DMS153 treated with DMSO at 0.1 percent for 48 hours (cell line): Measurements from ENCODE around the gene NAGS.
"Not testable (repeated sequence)": the region's sequence is repeated elsewhere in the genome, so short reads cannot be mapped to it uniquely, and the experiment has no call there.

Source experiments
- DNase-seq: peaks from one replicate; lab custom pipeline; 2025; ENCODE audit not compliant: unreplicated experiment; lab: John Stamatoyannopoulos, UW

Gene NAGS

GRCh38 chr17:44004077-44004760 lies at the start of gene NAGS:
NAGS (plus strand) TSS chr17:44004622; CDS start chr17:44004664, 42 bp downstream.
- DNase-seq: no peak

- no peak for DNase-seq
These were observed 48.2 kb upstream of the NAGS start for GRCh38 chr17:43956222-43956621.

- DNase-seq: no peak
These were observed 45.6 kb upstream of the NAGS start for GRCh38 chr17:43958748-43959352.

- DNase-seq: not testable (repeated sequence)
These were observed 43.1 kb upstream of the NAGS start for GRCh38 chr17:43961292-43961691.

GRCh38 chr17:43961954-43962353 lies 42.5 kb upstream of the NAGS start:
- no peak for DNase-seq

- no peak for DNase-seq
These were observed 41.9 kb upstream of the NAGS start for GRCh38 chr17:43962479-43962878.

GRCh38 chr17:43966276-43966675 lies 38.1 kb upstream of the NAGS start:
- no peak for DNase-seq

- DNase-seq: no peak
These were observed 37.1 kb upstream of the NAGS start for GRCh38 chr17:43967251-43967875.

- DNase-seq: no peak
These were observed 34.1 kb upstream of the NAGS start for GRCh38 chr17:43970366-43970765.

GRCh38 chr17:43971436-43971835 lies 33.0 kb upstream of the NAGS start:
- not testable (repeated sequence) for DNase-seq

GRCh38 chr17:43972444-43973212 lies 31.8 kb upstream of the NAGS start:
- not testable (repeated sequence) for DNase-seq

- no peak for DNase-seq
These were observed 29.8 kb upstream of the NAGS start for GRCh38 chr17:43974382-43975266.

GRCh38 chr17:43975898-43976297 lies 28.5 kb upstream of the NAGS start:
- DNase-seq: no peak

GRCh38 chr17:43976963-43977837 lies 27.2 kb upstream of the NAGS start:
- DNase-seq: no peak

- DNase-seq: no peak
These were observed 26.3 kb upstream of the NAGS start for GRCh38 chr17:43978078-43978477.

GRCh38 chr17:43979011-43979410 lies 25.4 kb upstream of the NAGS start:
- no peak for DNase-seq

GRCh38 chr17:43979671-43980070 lies 24.8 kb upstream of the NAGS start:
- DNase-seq: no peak

GRCh38 chr17:43982171-43982570 lies 22.3 kb upstream of the NAGS start:
- DNase-seq: no peak

GRCh38 chr17:43983196-43983514 lies 21.3 kb upstream of the NAGS start:
- DNase-seq: no peak
